ENCODE results near the gene PTPRU. TPM values are rescaled to one million over a fixed set of nuclear protein-coding genes. Genes with fewer than 3 reads are reported as not detected.

Gene PTPRU
- total and polyA plus RNA-seq, 2 experiments from 2014 or later = 8.0 to 105 TPM

- H3K4me3 Mint-ChIP-seq = no peak overlapping the region
- no peak overlapping the region for H2AFZ ChIP-seq
- no peaks in the 10 kb centered on the region for H3K9me3 Mint-ChIP-seq
- ATAC-seq (no peak), DNase-seq (ENCODE audit: low spot score) (no peak)
- H3K27ac ChIP-seq (ENCODE audit: low read depth) = no peak overlapping the region
- no peaks in the 10 kb centered on the region for H3K27me3 Mint-ChIP-seq (ENCODE audit: insufficient read depth, low read depth, poor library complexity)
- H3K4me1 ChIP-seq (ENCODE audit: insufficient read depth) = no peaks in the 10 kb centered on the region
- no peaks in the 10 kb centered on the region for H3K79me2 ChIP-seq (replicated peaks; ENCODE audit: insufficient read depth)
- H3K9me2 ChIP-seq (ENCODE audit: insufficient read depth) = no peaks in the 10 kb centered on the region
- H3K4me3 ChIP-seq = no peak overlapping the region
- no peak overlapping the region for H3K27ac Mint-ChIP-seq
- TF ChIP-seq ETS1 (IDR thresholded peaks at IDR 0.05) (no peak), REST (IDR thresholded peaks at IDR 0.05; ENCODE audit: unreplicated experiment) (no peak), EZH2phosphoT487 (IDR thresholded peaks at IDR 0.05; ENCODE audit: unreplicated experiment) (no peak), JUNB (IDR thresholded peaks at IDR 0.05; ENCODE audit: unreplicated experiment) (no peak), ZNF462 (CRISPR knock-in tag; IDR thresholded peaks at IDR 0.05) (no peak), POLR2AphosphoS5 (IDR thresholded peaks at IDR 0.05; ENCODE audit: low read depth) (no peak), NANOG (IDR thresholded peaks at IDR 0.05; ENCODE audit: borderline replicate concordance) (no peak), CREB1 (CRISPR knock-in tag; IDR thresholded peaks at IDR 0.05; ENCODE audit: low read depth) (no peak), STAT1 (IDR thresholded peaks at IDR 0.05; ENCODE audit: unreplicated experiment) (no peak), EZH2 (IDR thresholded peaks at IDR 0.05; ENCODE audit: low read depth, unreplicated experiment) (no peak), ZNF114 (CRISPR knock-in tag; IDR thresholded peaks at IDR 0.05) (no peak), ZNF331 (CRISPR knock-in tag; IDR thresholded peaks at IDR 0.05; ENCODE audit: low read depth) (no peak)
- TF ChIP-seq, protein P1, sequence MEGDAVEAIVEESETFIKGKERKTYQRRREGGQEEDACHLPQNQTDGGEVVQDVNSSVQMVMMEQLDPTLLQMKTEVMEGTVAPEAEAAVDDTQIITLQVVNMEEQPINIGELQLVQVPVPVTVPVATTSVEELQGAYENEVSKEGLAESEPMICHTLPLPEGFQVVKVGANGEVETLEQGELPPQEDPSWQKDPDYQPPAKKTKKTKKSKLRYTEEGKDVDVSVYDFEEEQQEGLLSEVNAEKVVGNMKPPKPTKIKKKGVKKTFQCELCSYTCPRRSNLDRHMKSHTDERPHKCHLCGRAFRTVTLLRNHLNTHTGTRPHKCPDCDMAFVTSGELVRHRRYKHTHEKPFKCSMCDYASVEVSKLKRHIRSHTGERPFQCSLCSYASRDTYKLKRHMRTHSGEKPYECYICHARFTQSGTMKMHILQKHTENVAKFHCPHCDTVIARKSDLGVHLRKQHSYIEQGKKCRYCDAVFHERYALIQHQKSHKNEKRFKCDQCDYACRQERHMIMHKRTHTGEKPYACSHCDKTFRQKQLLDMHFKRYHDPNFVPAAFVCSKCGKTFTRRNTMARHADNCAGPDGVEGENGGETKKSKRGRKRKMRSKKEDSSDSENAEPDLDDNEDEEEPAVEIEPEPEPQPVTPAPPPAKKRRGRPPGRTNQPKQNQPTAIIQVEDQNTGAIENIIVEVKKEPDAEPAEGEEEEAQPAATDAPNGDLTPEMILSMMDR (conservative IDR thresholded peaks at IDR 0.05; ENCODE audit: low read depth in 2 of 2) = no peak
- H3K27me3 ChIP-seq (ENCODE audit: insufficient read depth) = no peaks in the 10 kb centered on the region
- peaks cover 11% of the 10 kb centered on the region for H3K4me1 Mint-ChIP-seq
- H3K4me2 ChIP-seq = no peak overlapping the region
- H3K36me3 Mint-ChIP-seq (ENCODE audit: low read depth) = peaks cover 42% of the 10 kb centered on the region
- peaks cover 5% of the 10 kb centered on the region for H3K36me3 ChIP-seq (ENCODE audit: insufficient read depth)
- no peaks in the 10 kb centered on the region for H4K20me1 ChIP-seq (replicated peaks; ENCODE audit: insufficient read depth)
- peaks cover 8% of the 10 kb centered on the region for H3F3A ChIP-seq (replicated peaks; ENCODE audit: low read depth)
These were observed 34.3 kb upstream of the PTPRU start for GRCh38 chr1:29202053-29202452.

Data from GM23338 (cell line).